ENCODE measurements around the gene HILPDA.
A peak's percentile ranks its signal among the peaks of the same experiment; 100 is the strongest.
"Not testable (repeated sequence)": the region's sequence is repeated elsewhere in the genome, so short reads cannot be mapped to it uniquely, and the experiment has no call there.

Gene HILPDA

DNA sequence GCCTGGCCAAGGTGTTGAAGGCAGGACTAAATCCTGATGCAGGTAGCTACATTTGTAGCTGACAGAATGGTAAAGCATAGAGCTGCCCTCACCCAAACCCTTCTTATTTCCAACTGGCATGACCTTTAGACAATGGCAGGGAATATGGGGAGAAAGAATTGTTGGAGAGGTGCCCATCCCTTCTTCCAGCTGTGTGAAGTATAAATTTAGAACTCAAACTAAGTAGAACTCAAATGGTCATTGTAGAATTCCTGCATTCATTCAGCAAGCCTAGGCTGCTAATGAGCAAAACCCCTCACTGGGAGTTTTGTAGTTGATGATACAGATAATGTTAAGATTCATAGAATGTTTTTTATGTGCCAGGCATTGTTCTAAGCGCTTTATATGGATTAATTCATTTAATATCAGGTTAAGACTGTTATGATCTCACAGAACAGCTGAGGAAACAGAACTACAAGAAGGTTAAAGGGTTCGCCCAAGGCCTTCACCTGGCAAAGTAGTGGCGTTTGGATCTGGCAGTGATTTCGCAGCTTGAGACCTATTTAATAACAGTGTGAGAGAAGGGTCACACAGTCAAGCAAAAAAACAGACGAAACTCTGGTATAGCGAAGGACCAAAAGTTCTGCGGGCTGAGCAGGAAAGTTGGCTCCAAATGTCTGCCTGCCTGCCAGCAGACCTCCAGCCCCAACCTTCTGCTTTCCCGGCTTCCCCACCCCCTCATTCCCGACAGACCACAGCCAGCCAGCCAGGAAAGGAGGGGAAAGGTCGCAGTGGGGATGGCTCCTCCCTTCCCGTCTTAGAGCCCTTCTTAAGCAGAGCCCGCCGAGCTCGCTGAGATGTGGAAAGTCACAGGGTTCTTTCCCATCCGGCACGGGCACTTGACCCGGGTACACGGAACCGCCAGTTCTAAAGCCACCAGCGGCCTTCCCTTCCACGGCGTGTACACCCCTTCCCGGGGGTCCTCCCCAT is 1.6 kb upstream of the HILPDA start:
- Histone ChIP-seq H3K27ac (no peak overlapping the region), H3K9me3 (ENCODE audit: low read depth, low read length) (no peaks in the 10 kb centered on the region), H3K9ac (ENCODE audit: insufficient read length) (peak overlapping the region; percentile 14), H3K36me3 (ENCODE audit: insufficient read depth, low read length) (peaks cover 23% of the 10 kb centered on the region), H3K4me3 (no peak overlapping the region)
- no peak for DNase-seq (ENCODE audit: low read depth, low spot score)
- TF ChIP-seq EZH2 (IDR thresholded peaks at IDR 0.05) = no peak
- TF ChIP-seq FOXP2 (optimal IDR thresholded peaks at IDR 0.05; ENCODE audit: control extremely low read depth, extremely low read length, insufficient read depth) = no peak
- no peak for TF ChIP-seq POLR2AphosphoS5 (IDR thresholded peaks at IDR 0.05; ENCODE audit: borderline replicate concordance, low read depth, low read length)

DNA sequence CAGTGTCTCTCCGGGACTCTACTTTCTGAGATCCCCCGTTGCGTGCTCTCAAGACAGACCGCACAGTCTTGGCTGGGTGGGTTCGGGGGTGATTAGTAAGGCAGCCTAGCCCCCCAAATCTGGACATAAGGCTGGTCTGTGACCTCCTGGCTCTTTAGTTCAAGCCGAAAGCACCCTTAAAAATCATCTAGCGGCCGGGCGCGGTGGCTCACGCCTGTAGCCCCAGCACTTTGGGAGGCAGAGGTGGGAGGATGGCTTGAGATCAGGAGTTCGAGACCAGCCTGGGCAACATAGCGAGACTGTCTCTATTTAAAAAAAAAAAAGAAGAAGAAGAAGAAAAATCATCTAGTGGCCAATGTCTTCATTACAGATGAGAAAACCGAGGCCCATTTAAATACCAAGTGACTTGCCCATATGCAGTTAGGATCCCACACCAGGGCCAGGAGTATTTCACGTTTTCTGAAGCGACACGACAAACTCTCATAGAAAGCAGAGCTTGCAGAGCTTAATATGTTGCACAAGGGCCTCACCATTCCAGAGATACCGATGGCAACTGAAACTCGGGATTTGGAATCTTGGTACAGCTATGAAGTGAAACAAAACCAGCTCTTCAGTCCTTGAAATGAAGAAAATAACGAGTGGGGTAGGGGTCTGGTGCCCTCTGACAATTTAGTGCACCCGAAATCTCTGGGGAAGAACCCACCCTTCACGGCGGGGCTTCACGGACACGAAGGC is 703 bp upstream of the HILPDA start:
- peak overlapping the region; percentile 63 for H3K9ac ChIP-seq (ENCODE audit: insufficient read length)
- no peak for DNase-seq (ENCODE audit: low read depth, low spot score)
- peak overlapping the region; percentile 87 for H3K27ac ChIP-seq
- peaks cover 31% of the 10 kb centered on the region for H3K36me3 ChIP-seq (ENCODE audit: insufficient read depth, low read length)
- no peak for TF ChIP-seq POLR2AphosphoS5 (IDR thresholded peaks at IDR 0.05; ENCODE audit: borderline replicate concordance, low read depth, low read length)
- TF ChIP-seq FOXP2 (optimal IDR thresholded peaks at IDR 0.05; ENCODE audit: control extremely low read depth, extremely low read length, insufficient read depth) = no peak
- TF ChIP-seq EZH2 (IDR thresholded peaks at IDR 0.05) = no peak
- peak overlapping the region; percentile 89 for H3K4me3 ChIP-seq
- H3K9me3 ChIP-seq (ENCODE audit: low read depth, low read length) = no peaks in the 10 kb centered on the region

DNA sequence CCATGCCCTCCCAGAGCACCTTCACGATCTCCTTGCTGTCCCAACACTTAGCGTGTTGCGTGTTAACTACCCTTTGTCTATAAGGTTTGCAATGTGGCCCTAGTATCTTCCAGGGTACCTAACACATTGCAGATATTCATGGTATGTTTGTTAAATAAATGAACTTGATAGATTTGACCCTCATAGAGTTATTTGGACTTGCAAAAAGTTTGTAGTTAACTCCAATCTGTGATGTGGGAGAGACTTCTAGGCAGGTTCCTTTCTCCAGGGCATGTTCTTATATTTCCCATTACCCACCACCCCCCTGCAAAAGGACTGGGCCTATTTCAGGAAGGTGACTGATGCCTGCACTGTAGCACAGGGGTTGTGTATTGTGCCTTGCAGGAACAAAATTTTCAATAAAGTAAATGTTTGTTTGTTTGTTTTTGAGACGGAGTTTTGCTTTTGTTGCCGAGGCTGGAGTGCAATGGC is 612 bp downstream of the HILPDA start:
- no peak for DNase-seq (ENCODE audit: low read depth, low spot score)
- peak overlapping the region; percentile 89 for H3K4me3 ChIP-seq
- H3K9ac ChIP-seq (ENCODE audit: insufficient read length) = peak overlapping the region; percentile 92
- no peaks in the 10 kb centered on the region for H3K9me3 ChIP-seq (ENCODE audit: low read depth, low read length)
- peak overlapping the region; percentile 87; the same call in 1 of the 2 replicates for H3K27ac ChIP-seq
- TF ChIP-seq POLR2AphosphoS5 (IDR thresholded peaks at IDR 0.05; ENCODE audit: borderline replicate concordance, low read depth, low read length) (no peak), EZH2 (IDR thresholded peaks at IDR 0.05) (no peak), FOXP2 (optimal IDR thresholded peaks at IDR 0.05; ENCODE audit: control extremely low read depth, extremely low read length, insufficient read depth) (no peak)
- H3K36me3 ChIP-seq (ENCODE audit: insufficient read depth, low read length) = peaks cover 31% of the 10 kb centered on the region

DNA sequence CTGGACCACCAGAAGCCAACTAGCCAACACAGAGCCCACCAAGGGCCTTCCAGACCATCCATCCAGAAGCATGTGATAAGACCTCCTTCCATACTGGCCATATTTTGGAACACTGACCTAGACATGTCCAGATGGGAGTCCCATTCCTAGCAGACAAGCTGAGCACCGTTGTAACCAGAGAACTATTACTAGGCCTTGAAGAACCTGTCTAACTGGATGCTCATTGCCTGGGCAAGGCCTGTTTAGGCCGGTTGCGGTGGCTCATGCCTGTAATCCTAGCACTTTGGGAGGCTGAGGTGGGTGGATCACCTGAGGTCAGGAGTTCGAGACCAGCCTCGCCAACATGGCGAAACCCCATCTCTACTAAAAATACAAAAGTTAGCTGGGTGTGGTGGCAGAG is 1.7 kb downstream of the HILPDA start:
- H3K27ac ChIP-seq; DNase-seq (ENCODE audit: low read depth, low spot score); H3K9me3 ChIP-seq (ENCODE audit: low read depth, low read length): not testable (repeated sequence)
- peak overlapping the region; percentile 92 for H3K9ac ChIP-seq (ENCODE audit: insufficient read length)
- H3K4me3 ChIP-seq = peak overlapping the region; percentile 89
- H3K36me3 ChIP-seq (ENCODE audit: insufficient read depth, low read length) = peaks cover 32% of the 10 kb centered on the region

DNA sequence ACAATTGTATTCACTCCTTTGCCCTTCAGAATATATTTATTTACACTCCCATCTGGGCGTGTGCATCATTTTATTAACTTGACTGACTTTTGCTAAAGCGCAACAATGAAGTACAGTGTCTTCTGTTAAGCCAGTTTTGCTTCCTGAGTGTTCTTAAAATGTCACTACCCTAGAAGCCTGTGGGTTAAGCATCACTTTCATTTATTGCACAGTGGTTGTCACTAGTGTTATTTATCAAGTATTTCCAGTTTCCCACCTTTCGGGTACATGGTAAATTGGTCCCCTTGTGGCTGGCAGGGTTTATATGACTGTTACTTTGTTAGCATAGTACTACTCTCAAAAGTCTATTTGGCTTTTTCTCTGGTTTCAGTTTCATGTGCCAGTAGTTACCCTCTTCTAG is 3.3 kb downstream of the HILPDA start:
- H3K27ac ChIP-seq = peak overlapping the region; percentile 28; the same call in 1 of the 2 replicates
- H3K9ac ChIP-seq (ENCODE audit: insufficient read length) = no peak overlapping the region
- peak overlapping the region; percentile 9; the same call in 1 of the 2 replicates for H3K4me3 ChIP-seq
- DNase-seq (ENCODE audit: low read depth, low spot score) = no peak
- H3K9me3 ChIP-seq (ENCODE audit: low read depth, low read length) = no peaks in the 10 kb centered on the region
- peaks cover 35% of the 10 kb centered on the region for H3K36me3 ChIP-seq (ENCODE audit: insufficient read depth, low read length)
- TF ChIP-seq POLR2AphosphoS5 (IDR thresholded peaks at IDR 0.05; ENCODE audit: borderline replicate concordance, low read depth, low read length) (no peak), EZH2 (IDR thresholded peaks at IDR 0.05) (no peak), FOXP2 (optimal IDR thresholded peaks at IDR 0.05; ENCODE audit: control extremely low read depth, extremely low read length, insufficient read depth) (no peak)

DNA sequence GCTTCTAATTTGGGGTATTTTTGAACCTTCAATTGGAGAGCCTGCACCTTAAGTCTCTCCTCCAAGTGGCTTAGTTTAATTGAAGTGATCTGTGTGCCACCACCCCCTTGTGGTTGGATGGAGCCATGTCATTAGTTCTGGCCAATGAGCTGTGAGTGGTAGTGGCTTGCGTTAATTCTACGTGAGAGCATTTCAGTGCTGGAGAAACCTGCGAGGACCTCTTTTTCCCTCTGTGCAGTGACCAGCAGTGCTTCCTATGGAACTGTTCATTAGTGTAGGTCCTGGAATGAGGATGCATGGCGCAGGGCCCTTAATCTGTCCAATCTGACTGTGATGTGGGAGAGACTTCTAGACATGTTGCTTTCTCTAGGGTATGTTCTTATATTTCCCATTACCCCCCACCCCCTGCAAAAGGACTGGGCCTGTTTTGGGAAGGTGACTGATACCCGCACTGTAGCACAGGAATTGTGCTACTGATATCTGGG is 3.8 kb downstream of the HILPDA start:
- Histone ChIP-seq H3K4me3 (peak overlapping the region; percentile 12), H3K9me3 (ENCODE audit: low read depth, low read length) (no peaks in the 10 kb centered on the region), H3K36me3 (ENCODE audit: insufficient read depth, low read length) (peaks cover 35% of the 10 kb centered on the region), H3K9ac (ENCODE audit: insufficient read length) (no peak overlapping the region), H3K27ac (peak overlapping the region; percentile 31)
- TF ChIP-seq POLR2AphosphoS5 (IDR thresholded peaks at IDR 0.05; ENCODE audit: borderline replicate concordance, low read depth, low read length) = no peak; the same call in 1 of the 2 replicates
- TF ChIP-seq EZH2 (IDR thresholded peaks at IDR 0.05) = no peak
- TF ChIP-seq FOXP2 (optimal IDR thresholded peaks at IDR 0.05; ENCODE audit: control extremely low read depth, extremely low read length, insufficient read depth) = no peak
- no peak for DNase-seq (ENCODE audit: low read depth, low spot score)

DNA sequence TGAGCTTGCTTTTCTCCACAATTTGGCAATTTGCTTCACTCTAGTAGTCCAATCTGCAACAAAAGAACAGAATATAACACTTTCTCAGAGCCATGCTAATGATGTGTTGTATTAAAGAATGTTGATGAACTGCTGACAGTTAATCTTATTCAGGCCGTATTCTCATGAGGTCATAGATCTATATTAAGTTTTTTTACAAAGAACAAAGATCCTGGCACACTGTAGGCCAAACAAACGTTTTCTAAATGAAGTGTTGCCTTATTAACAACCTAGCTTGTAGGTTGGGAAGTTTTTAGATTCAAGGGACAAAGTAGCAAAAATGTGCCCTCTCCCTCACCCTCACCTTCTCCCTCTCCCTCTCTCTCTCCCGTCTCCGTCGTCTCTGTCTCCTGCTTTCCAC is 6.8 kb downstream of the HILPDA start:
- no peak overlapping the region for H3K4me3 ChIP-seq
- H3K36me3 ChIP-seq (ENCODE audit: insufficient read depth, low read length) = peaks cover 28% of the 10 kb centered on the region
- H3K27ac ChIP-seq = no peak overlapping the region
- H3K9ac ChIP-seq (ENCODE audit: insufficient read length) = no peak overlapping the region
- no peaks in the 10 kb centered on the region for H3K9me3 ChIP-seq (ENCODE audit: low read depth, low read length)
- DNase-seq (ENCODE audit: low read depth, low spot score) = no peak
- TF ChIP-seq POLR2AphosphoS5 (IDR thresholded peaks at IDR 0.05; ENCODE audit: borderline replicate concordance, low read depth, low read length) (no peak), EZH2 (IDR thresholded peaks at IDR 0.05) (no peak), FOXP2 (optimal IDR thresholded peaks at IDR 0.05; ENCODE audit: control extremely low read depth, extremely low read length, insufficient read depth) (no peak)

DNA sequence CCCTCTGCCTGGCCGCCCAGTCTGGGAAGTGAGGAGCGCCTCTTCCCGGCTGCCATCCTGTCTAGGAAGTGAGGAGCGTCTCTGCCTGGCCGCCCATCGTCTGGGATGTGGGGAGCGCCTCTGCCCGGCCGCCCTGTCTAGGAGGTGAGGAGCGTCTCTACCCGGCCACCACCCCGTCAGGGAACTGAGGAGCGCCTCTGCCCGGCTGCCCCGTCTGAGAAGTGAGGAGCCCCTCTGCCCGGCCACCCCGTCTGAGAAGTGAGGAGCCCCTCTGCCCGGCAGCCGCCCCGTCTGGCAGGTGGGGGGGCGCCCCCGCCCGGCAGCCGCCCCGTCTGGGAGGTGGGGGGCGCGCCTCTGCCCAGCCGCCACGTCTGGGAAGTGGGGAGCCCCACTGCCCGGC is 7.7 kb downstream of the HILPDA start:
- peaks cover 19% of the 10 kb centered on the region for H3K36me3 ChIP-seq (ENCODE audit: insufficient read depth, low read length)
- not testable (repeated sequence) for H3K9ac ChIP-seq (ENCODE audit: insufficient read length); H3K9me3 ChIP-seq (ENCODE audit: low read depth, low read length); DNase-seq (ENCODE audit: low read depth, low spot score); H3K4me3 ChIP-seq; H3K27ac ChIP-seq

DNA sequence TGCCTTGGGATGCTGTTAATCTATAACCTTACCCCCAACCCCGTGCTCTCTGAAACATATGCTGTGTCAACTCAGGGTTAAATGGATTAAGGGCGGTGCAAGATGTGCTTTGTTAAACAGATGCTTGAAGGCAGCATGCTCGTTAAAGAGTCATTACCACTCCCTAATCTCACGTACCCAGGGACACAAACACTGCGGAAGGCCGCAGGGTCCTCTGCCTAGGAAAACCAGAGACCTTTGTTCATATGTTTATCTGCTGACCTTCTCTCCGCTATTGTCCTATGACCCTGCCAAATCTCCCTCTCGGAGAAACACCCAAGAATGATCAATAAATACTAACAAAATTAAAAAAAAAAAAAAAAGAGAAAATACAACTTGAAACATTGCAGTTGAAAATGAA is 8.3 kb downstream of the HILPDA start:
- H3K4me3 ChIP-seq; DNase-seq (ENCODE audit: low read depth, low spot score); H3K9me3 ChIP-seq (ENCODE audit: low read depth, low read length); H3K27ac ChIP-seq; H3K9ac ChIP-seq (ENCODE audit: insufficient read length): not testable (repeated sequence)
- H3K36me3 ChIP-seq (ENCODE audit: insufficient read depth, low read length) = peaks cover 13% of the 10 kb centered on the region

DNA sequence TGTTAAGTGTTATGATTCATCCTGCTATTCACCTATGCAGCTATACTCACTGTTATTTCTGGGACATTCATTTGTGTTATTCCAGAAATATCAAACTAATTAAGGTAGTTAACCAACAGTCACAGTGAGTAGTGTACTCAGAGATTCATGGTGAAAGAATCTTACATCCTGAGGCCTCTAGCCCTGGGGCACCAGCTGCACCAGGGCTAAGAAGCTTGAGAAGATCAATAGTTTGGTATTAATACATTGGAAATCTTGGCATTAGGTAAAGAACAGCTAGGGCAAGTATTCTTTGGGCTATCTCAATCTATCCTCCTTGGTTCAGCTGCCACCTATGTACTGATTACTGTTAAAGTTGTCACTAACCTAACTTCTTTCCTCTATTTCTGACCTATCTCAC is 11.2 kb downstream of the HILPDA start:
- not testable (repeated sequence) for DNase-seq (ENCODE audit: low read depth, low spot score); H3K9me3 ChIP-seq (ENCODE audit: low read depth, low read length)

More for the DNA sequence above, 11.2 kb downstream of the HILPDA start:
- not testable (repeated sequence) for H3K9ac ChIP-seq (ENCODE audit: insufficient read length); H3K27ac ChIP-seq; H3K4me3 ChIP-seq; H3K36me3 ChIP-seq (ENCODE audit: insufficient read depth, low read length)
